K562 (cell line): ENCODE measurements around the gene SLC38A7. TPM values are rescaled to one million over a fixed set of nuclear protein-coding genes. Genes with fewer than 3 reads are reported as not detected.

ENCODE experiments used
- CBX8 ChIP-seq: fragments of 200-600 bp; sonication (generic); IDR thresholded peaks from 2 replicates; pipeline ENCODE4 v1.6.1; 2012; ENCODE audit warnings: borderline replicate concordance, mixed run types, low read depth, mild to moderate bottlenecking, moderate library complexity, mixed read lengths, low read length, control low read depth, inconsistent platforms; ENCODE audit not compliant: poor library complexity, severe bottlenecking; ENCODE audit errors: extremely low read depth
- MTA3 ChIP-seq: fragments of 450-650 bp; formaldehyde crosslinking; IDR thresholded peaks from 2 replicates; pipeline ENCODE4 v1.6.1; 2017; ENCODE audit warnings: mild to moderate bottlenecking, borderline replicate concordance
- MYBL2 ChIP-seq, 2 experiments: fragments of 450-650 bp in 1 of 2; sonication (generic) in 1 of 2; formaldehyde crosslinking in 1 of 2; IDR thresholded peaks; 2 replicates each; pipeline versions ENCODE4 v1.6.1 to v1.8.1; 2017 to 2022; ENCODE audit warnings: borderline replicate concordance in 1 of 2, inconsistent platforms in 1 of 2, low read depth in 1 of 2, mild to moderate bottlenecking in 1 of 2, missing genetic modification reagents in 1 of 2, moderate library complexity in 1 of 2
- NUFIP1 ChIP-seq: fragments of 450-650 bp; IDR thresholded peaks from 2 replicates; pipeline ENCODE4 v1.6.1; 2018; ENCODE audit not compliant: partially characterized antibody
- ZC3H11A ChIP-seq: IDR thresholded peaks from 2 replicates; pipeline ENCODE4 v1.6.1; 2012; ENCODE audit warnings: low read depth, low read length, improper control_type of control experiment
- ZNF57 ChIP-seq: fragments of 450-650 bp; formaldehyde crosslinking; IDR thresholded peaks from 2 replicates; pipeline ENCODE4 v1.4.0; 2020; ENCODE audit warnings: mild to moderate bottlenecking, moderate library complexity
- polyA plus RNA-seq, 8 experiments: library from polyadenylated mRNA; depleted of rRNA in 4 of 8; stranded (reverse) in 5 of 8; unstranded in 3 of 8; fragments of >200 nt; fragmentation: Nextera tagmentation in 2 of 8; fragmentation: Illumina TruSeq in 1 of 8; extraction: Ambion mirVana in 2 of 8; extraction: Trizol in 1 of 8; gene quantifications; 2 replicates each; pipeline versions ENCODE4 v1.2.1 to v1.2.3, GENCODE V29; 2011 to 2014; ENCODE audit warnings: inconsistent platforms in 1 of 8, missing spikeins in 1 of 8
- total RNA-seq, 7 experiments: library from RNA; depleted of rRNA in 6 of 7; stranded (reverse); fragments of >200 nt in 6 of 7; fragmentation: Illumina TruSeq in 2 of 7; extraction: Trizol in 2 of 7; gene quantifications; 2 replicates each; pipeline versions ENCODE4 v1.2.1 to v1.2.3, GENCODE V29; 2011 to 2021; ENCODE audit warnings: low replicate concordance in 1 of 7
- TF ChIP-seq, protein P1 (sequence below): fragments of 450-650 bp; IDR thresholded peaks from 2 replicates; pipeline ENCODE4 v1.6.1; 2018; ENCODE audit not compliant: partially characterized antibody
- TF ChIP-seq, protein P2 (sequence below), 2 experiments: fragments of 450-650 bp; IDR thresholded peaks; 2 replicates each; pipeline ENCODE4 v1.6.1; 2016; ENCODE audit warnings: mild to moderate bottlenecking in 2 of 2, borderline replicate concordance in 1 of 2, low read depth in 1 of 2, moderate library complexity in 1 of 2
- TF ChIP-seq, protein P3 (sequence below): fragments of 250-450 bp; sonication (Bioruptor Pico); IDR thresholded peaks from 2 replicates; pipeline ENCODE4 v1.5.0; 2020; ENCODE audit warnings: mild to moderate bottlenecking, borderline replicate concordance
- TF ChIP-seq, protein P4 (sequence below): fragments of 250-450 bp; sonication (Bioruptor Pico); IDR thresholded peaks from 2 replicates; pipeline ENCODE4 v1.4.0; 2020; ENCODE audit warnings: mild to moderate bottlenecking

SLC38A7 gene
- total and polyA plus RNA-seq, 9 of the 15 experiments (the other 6 are each of a cell fraction or from before 2014, with no cell fraction given), result 2.7 to 12.2 (median 6.5) TPM

DNA sequence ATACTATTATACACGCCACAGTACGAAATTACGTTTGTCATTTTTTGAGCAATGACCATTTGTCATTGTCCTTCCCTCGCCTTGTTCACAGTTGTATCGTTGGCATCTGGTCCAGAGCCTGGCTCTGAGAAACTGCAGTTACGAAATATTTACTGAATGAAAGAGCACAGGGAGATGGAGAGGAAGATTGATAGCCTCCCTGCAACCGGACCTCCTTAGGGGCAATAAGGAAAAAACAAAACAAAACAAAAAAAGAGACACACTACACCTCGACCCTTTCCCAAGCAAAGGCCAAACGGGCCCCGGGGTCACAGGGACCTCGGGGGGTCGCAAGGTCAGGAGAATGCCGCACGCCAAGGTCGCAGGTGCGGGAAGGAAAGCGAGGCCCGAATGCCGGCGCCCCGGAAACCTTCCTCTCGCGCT is 48.7 kb upstream of the SLC38A7 start (continued):
- TF ChIP-seq, protein P1, sequence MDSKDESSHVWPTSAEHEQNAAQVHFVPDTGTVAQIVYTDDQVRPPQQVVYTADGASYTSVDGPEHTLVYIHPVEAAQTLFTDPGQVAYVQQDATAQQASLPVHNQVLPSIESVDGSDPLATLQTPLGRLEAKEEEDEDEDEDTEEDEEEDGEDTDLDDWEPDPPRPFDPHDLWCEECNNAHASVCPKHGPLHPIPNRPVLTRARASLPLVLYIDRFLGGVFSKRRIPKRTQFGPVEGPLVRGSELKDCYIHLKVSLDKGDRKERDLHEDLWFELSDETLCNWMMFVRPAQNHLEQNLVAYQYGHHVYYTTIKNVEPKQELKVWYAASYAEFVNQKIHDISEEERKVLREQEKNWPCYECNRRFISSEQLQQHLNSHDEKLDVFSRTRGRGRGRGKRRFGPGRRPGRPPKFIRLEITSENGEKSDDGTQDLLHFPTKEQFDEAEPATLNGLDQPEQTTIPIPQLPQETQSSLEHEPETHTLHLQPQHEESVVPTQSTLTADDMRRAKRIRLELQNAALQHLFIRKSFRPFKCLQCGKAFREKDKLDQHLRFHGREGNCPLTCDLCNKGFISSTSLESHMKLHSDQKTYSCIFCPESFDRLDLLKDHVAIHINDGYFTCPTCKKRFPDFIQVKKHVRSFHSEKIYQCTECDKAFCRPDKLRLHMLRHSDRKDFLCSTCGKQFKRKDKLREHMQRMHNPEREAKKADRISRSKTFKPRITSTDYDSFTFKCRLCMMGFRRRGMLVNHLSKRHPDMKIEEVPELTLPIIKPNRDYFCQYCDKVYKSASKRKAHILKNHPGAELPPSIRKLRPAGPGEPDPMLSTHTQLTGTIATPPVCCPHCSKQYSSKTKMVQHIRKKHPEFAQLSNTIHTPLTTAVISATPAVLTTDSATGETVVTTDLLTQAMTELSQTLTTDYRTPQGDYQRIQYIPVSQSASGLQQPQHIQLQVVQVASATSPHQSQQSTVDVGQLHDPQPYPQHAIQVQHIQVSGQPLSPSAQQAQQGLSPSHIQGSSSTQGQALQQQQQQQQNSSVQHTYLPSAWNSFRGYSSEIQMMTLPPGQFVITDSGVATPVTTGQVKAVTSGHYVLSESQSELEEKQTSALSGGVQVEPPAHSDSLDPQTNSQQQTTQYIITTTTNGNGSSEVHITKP, result no peak
- TF ChIP-seq ZC3H11A (no peak), MYBL2 (IDR thresholded peaks at IDR 0.05; ENCODE audit: low read depth) (no peak), MYBL2 (CRISPR knock-in tag; IDR thresholded peaks at IDR 0.05; ENCODE audit: borderline replicate concordance) (no peak), NUFIP1 (no peak), MTA3 (no peak), ZNF57 (CRISPR knock-in tag) (no peak), CBX8 (no peak)
- TF ChIP-seq, protein P2, sequence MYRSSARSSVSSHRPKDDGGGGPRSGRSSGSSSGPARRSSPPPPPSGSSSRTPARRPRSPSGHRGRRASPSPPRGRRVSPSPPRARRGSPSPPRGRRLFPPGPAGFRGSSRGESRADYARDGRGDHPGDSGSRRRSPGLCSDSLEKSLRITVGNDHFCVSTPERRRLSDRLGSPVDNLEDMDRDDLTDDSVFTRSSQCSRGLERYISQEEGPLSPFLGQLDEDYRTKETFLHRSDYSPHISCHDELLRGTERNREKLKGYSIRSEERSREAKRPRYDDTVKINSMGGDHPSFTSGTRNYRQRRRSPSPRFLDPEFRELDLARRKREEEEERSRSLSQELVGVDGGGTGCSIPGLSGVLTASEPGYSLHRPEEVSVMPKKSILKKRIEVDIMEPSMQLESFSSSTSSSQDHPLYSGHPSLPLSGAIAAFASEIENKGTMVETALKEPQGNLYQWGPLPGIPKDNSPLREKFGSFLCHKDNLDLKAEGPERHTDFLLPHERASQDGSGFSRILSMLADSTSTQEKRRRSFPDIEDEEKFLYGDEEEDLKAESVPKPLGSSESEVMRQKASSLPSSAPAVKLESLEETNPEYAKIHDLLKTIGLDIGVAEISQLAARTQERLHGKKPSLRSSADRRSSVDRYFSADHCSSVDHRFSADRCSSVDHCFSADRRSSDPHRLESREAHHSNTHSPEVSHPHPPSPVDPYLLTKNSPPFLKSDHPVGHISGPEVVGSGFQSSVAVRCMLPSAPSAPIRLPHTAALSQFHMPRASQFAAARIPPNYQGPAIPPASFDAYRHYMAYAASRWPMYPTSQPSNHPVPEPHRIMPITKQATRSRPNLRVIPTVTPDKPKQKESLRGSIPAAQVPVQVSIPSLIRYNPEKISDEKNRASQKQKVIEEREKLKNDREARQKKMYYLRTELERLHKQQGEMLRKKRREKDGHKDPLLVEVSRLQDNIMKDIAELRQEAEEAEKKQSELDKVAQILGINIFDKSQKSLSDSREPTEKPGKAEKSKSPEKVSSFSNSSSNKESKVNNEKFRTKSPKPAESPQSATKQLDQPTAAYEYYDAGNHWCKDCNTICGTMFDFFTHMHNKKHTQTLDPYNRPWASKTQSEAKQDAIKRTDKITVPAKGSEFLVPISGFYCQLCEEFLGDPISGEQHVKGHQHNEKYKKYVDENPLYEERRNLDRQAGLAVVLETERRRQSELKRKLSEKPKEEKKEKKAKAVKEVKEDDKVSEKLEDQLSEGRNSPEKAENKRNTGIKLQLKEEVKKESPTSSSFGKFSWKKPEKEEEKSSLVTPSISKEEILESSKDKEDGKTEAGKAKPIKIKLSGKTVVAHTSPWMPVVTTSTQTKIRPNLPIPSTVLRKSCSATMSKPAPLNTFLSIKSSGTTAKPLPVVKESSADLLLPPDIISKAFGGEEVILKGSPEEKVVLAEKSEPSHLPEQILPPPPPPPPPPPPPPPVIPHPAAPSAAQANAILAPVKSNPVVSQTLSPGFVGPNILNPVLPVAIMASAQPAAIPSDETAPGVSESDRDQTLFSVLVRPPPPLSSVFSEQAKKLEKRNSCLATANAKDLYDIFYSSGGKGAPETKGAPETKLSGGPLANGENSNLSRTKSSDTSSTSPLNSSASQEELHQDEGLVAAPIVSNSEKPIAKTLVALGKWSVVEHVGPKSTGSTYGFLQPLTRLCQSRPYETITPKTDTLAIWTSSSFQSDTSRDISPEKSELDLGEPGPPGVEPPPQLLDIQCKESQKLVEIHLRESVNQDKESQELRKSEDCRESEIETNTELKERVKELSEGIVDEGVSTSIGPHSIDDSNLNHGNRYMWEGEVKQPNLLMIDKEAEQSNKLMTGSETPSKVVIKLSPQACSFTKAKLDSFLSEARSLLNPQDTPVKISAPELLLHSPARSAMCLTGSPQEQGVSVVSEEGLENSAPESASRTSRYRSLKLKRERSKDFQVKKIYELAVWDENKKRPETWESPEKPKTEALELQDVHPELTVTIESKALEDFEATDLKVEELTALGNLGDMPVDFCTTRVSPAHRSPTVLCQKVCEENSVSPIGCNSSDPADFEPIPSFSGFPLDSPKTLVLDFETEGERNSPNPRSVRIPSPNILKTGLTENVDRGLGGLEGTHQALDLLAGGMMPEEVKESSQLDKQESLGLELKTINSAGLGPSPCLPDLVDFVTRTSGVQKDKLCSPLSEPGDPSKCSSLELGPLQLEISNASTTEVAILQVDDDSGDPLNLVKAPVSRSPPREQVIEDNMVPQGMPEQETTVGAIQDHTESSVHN (IDR thresholded peaks at IDR 0.05; ENCODE audit: borderline replicate concordance in 1 of 2, low read depth in 1 of 2), result no peak
- TF ChIP-seq, protein P3, sequence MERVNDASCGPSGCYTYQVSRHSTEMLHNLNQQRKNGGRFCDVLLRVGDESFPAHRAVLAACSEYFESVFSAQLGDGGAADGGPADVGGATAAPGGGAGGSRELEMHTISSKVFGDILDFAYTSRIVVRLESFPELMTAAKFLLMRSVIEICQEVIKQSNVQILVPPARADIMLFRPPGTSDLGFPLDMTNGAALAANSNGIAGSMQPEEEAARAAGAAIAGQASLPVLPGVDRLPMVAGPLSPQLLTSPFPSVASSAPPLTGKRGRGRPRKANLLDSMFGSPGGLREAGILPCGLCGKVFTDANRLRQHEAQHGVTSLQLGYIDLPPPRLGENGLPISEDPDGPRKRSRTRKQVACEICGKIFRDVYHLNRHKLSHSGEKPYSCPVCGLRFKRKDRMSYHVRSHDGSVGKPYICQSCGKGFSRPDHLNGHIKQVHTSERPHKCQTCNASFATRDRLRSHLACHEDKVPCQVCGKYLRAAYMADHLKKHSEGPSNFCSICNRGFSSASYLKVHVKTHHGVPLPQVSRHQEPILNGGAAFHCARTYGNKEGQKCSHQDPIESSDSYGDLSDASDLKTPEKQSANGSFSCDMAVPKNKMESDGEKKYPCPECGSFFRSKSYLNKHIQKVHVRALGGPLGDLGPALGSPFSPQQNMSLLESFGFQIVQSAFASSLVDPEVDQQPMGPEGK (CRISPR knock-in tag), result no peak
- TF ChIP-seq, protein P4, sequence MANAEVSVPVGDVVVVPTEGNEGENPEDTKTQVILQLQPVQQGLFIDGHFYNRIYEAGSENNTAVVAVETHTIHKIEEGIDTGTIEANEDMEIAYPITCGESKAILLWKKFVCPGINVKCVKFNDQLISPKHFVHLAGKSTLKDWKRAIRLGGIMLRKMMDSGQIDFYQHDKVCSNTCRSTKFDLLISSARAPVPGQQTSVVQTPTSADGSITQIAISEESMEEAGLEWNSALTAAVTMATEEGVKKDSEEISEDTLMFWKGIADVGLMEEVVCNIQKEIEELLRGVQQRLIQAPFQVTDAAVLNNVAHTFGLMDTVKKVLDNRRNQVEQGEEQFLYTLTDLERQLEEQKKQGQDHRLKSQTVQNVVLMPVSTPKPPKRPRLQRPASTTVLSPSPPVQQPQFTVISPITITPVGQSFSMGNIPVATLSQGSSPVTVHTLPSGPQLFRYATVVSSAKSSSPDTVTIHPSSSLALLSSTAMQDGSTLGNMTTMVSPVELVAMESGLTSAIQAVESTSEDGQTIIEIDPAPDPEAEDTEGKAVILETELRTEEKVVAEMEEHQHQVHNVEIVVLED (CRISPR knock-in tag), result 0 out of 2 replicates have a peak, but pooled peaks have one; percentile 12
